ENCODE measurements around the gene GCGR. TPM values are rescaled to one million over a fixed set of nuclear protein-coding genes. Genes with fewer than 3 reads are reported as not detected.

GCGR gene
- total RNA-seq, 2 donors from 2014 or later: not detected

DNA sequence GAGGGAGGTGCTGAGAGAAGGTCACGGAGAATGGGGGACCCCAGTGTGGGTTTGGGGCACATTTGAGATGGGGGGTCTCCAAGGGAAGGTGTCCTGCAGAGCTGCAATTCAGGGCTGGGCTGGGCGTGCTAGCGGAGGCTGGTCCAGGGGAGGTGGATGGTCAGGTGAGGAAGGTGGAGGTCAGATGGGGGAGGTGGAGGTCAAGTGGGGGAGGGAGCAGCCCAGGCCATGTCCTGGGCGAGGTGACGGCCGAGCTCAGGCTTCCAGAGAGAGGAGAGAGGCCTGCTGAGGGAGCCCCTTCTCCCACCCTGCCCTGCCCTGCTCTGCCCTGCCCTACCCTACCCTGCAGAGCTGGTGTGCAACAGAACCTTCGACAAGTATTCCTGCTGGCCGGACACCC lies 6.5 kb downstream of the GCGR start:
- no peak for DNase-seq (ENCODE audit: low spot score)
- H3K36me3 ChIP-seq: no peaks in the 10 kb centered on the region
- H3K27me3 ChIP-seq: peaks cover 0 to 9% of the 10 kb centered on the region in 2 donors
- no peaks in the 10 kb centered on the region for H3K4me1 ChIP-seq
- TF ChIP-seq, protein P1, sequence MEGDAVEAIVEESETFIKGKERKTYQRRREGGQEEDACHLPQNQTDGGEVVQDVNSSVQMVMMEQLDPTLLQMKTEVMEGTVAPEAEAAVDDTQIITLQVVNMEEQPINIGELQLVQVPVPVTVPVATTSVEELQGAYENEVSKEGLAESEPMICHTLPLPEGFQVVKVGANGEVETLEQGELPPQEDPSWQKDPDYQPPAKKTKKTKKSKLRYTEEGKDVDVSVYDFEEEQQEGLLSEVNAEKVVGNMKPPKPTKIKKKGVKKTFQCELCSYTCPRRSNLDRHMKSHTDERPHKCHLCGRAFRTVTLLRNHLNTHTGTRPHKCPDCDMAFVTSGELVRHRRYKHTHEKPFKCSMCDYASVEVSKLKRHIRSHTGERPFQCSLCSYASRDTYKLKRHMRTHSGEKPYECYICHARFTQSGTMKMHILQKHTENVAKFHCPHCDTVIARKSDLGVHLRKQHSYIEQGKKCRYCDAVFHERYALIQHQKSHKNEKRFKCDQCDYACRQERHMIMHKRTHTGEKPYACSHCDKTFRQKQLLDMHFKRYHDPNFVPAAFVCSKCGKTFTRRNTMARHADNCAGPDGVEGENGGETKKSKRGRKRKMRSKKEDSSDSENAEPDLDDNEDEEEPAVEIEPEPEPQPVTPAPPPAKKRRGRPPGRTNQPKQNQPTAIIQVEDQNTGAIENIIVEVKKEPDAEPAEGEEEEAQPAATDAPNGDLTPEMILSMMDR (IDR thresholded peaks at IDR 0.05): no peak
- H3K27ac ChIP-seq: no peak overlapping the region
- H3K4me3 ChIP-seq: no peak overlapping the region
- no peaks in the 10 kb centered on the region for H3K9me3 ChIP-seq

DNA sequence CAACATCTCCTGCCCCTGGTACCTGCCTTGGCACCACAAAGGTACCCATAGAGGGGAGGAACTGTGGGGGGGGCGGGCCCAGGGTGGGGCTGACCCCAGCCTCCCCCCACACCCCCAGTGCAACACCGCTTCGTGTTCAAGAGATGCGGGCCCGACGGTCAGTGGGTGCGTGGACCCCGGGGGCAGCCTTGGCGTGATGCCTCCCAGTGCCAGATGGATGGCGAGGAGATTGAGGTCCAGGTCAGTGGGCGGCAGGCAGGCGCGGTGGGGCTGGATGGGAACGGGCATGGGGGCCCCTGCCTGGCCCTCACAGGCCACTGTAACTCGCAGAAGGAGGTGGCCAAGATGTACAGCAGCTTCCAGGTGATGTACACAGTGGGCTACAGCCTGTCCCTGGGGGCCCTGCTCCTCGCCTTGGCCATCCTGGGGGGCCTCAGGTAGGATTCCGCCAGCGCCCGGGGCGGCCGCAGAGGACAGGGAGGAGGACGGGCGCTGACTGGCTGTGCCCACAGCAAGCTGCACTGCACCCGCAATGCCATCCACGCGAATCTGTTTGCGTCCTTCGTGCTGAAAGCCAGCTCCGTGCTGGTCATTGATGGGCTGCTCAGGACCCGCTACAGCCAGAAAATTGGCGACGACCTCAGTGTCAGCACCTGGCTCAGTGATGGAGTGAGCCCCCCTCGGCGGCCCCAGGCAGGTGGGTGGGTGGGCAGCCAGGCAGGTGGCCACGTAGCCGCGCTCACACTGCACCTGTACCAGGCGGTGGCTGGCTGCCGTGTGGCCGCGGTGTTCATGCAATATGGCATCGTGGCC lies 7.1 kb downstream of the GCGR start:
- H3K27me3 ChIP-seq: peaks cover 0 to 3% of the 10 kb centered on the region in 2 donors
- no peak overlapping the region for H3K27ac ChIP-seq
- no peak overlapping the region for H3K4me3 ChIP-seq
- H3K36me3 ChIP-seq: no peaks in the 10 kb centered on the region
- no peaks in the 10 kb centered on the region for H3K9me3 ChIP-seq
- TF ChIP-seq, protein P1 (IDR thresholded peaks at IDR 0.05): no peak
- DNase-seq (ENCODE audit: low spot score): no peak
- no peaks in the 10 kb centered on the region for H3K4me1 ChIP-seq

DNA sequence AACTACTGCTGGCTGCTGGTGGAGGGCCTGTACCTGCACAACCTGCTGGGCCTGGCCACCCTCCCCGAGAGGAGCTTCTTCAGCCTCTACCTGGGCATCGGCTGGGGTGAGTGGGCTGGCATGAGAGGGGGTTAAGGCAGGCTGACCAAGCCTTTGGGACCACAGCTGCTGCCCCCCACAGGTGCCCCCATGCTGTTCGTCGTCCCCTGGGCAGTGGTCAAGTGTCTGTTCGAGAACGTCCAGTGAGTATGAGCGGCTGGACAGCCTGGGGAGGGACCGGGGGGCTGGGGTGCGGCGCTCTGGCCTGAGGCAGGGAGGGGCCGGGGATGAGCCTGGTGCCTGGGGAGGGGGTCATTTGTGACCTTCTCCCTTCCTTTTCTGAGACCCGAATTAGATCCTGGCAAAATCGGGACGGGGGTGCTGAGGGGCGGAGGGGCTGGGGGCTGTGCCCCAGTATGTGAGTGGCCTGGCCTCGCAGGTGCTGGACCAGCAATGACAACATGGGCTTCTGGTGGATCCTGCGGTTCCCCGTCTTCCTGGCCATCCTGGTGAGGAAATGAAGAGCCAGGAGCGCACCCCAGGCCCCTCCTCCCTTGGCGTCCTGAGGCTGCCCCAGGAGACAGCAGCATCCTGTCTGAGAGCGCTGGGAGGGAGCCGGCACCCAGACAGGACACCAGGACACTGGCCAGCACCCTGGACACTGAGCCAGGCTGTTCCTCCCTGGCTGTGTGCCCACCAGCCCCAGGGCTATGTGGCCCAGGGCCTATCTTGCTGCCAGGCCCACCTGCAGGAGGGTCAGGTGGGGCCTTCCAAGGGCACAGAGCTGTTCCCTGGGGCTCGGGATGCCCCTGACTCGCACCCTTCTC lies 8.0 kb downstream of the GCGR start:
- Histone ChIP-seq H3K27ac (no peak overlapping the region), H3K4me1 (no peaks in the 10 kb centered on the region), H3K4me3 (no peak overlapping the region), H3K9me3 (no peaks in the 10 kb centered on the region), H3K36me3 (no peaks in the 10 kb centered on the region), H3K27me3 (no peaks in the 10 kb centered on the region)
- no peak for DNase-seq (ENCODE audit: low spot score)
- TF ChIP-seq, protein P1 (IDR thresholded peaks at IDR 0.05): no peak

DNA sequence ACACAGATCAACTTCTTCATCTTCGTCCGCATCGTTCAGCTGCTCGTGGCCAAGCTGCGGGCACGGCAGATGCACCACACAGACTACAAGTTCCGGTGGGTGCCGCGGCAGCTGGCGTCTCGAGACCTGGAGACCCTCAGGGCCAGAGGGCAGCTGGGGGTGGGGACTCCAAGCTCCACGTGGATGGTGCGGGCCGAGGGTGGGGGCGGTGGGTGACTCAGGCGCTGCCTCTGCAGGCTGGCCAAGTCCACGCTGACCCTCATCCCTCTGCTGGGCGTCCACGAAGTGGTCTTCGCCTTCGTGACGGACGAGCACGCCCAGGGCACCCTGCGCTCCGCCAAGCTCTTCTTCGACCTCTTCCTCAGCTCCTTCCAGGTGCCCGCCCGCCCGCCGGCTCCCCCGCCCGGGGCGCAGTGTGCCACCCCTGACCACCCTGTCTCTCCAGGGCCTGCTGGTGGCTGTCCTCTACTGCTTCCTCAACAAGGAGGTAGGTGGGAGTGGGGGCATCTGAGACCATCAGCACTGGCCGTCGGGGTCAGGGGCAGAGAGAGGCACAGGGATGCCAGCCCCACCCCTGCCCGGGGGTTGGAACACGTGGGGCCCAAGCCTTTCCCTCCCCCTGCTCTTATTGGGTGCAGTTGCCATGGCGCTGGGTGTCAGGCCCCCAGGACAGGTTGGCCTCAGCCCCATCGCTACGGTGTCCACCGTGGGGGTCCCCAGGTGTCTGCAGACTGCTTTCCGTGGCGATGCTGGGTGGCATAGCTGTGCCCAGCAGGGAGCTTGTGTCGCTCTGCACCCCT lies 8.8 kb downstream of the GCGR start:
- H3K27ac ChIP-seq: no peak overlapping the region
- no peaks in the 10 kb centered on the region for H3K36me3 ChIP-seq
- no peak overlapping the region for H3K4me3 ChIP-seq
- no peak for DNase-seq (ENCODE audit: low spot score)
- H3K4me1 ChIP-seq: no peaks in the 10 kb centered on the region
- no peaks in the 10 kb centered on the region for H3K27me3 ChIP-seq
- TF ChIP-seq, protein P1 (IDR thresholded peaks at IDR 0.05): no peak
- no peaks in the 10 kb centered on the region for H3K9me3 ChIP-seq

DNA sequence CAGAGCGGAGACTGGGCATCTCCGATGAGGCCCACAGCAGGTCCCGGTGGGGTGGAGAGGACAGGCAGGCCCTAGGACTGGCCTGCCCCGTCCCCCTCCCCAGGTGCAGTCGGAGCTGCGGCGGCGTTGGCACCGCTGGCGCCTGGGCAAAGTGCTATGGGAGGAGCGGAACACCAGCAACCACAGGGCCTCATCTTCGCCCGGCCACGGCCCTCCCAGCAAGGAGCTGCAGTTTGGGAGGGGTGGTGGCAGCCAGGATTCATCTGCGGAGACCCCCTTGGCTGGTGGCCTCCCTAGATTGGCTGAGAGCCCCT lies 9.4 kb downstream of the GCGR start:
- Histone ChIP-seq H3K4me3 (no peak overlapping the region), H3K27me3 (no peaks in the 10 kb centered on the region), H3K36me3 (no peaks in the 10 kb centered on the region), H3K27ac (no peak overlapping the region), H3K4me1 (no peaks in the 10 kb centered on the region), H3K9me3 (no peaks in the 10 kb centered on the region)
- no peak for DNase-seq (ENCODE audit: low spot score)
- TF ChIP-seq, protein P1 (IDR thresholded peaks at IDR 0.05): no peak
